ENCODE data around the gene P2RX4.

- TF ChIP-seq CTCF (conservative IDR thresholded peaks at IDR 0.05; ENCODE audit: low read depth, low read length) (no peak), EZH2 (IDR thresholded peaks at IDR 0.05; ENCODE audit: borderline replicate concordance, low read depth, low read length, poor library complexity, severe bottlenecking) (no peak)
Measured at GRCh38 chr12:121250359-121250758, 40.4 kb downstream of the P2RX4 start.

Data from A673 (cell line).